Liver (tissue), 9 donors: ENCODE data around the gene IMPG1. TPM values are rescaled to one million over a fixed set of nuclear protein-coding genes. Genes with fewer than 3 reads are reported as not detected.

ENCODE experiments used
- DNase-seq: peaks from one replicate; pipeline ENCODE4 v3.0.0-alpha.2; 2017; ENCODE audit warnings: low spot score
- H3K27ac ChIP-seq, 2 donors: one replicate each; pipeline ENCODE4 v1.7.0; 2013; ENCODE audit warnings: inconsistent platforms in 2 of 2, low read length in 2 of 2, control low read depth in 1 of 2, low read depth in 1 of 2, mild to moderate bottlenecking in 1 of 2
- H3K27me3 ChIP-seq, 4 donors: one replicate each; pipeline versions ENCODE4 v1.6.1 to v1.7.0; 2013; ENCODE audit warnings: low read length in 3 of 4, inconsistent platforms in 1 of 4, mild to moderate bottlenecking in 1 of 4, moderate library complexity in 1 of 4; ENCODE audit not compliant: control insufficient read depth in 4 of 4, insufficient read depth in 4 of 4
- H3K36me3 ChIP-seq, 4 donors: one replicate each; pipeline versions ENCODE4 v1.6.1 to v1.7.0; 2013; ENCODE audit warnings: low read length in 3 of 4, mild to moderate bottlenecking in 3 of 4, low read depth in 1 of 4, moderate library complexity in 1 of 4; ENCODE audit not compliant: control insufficient read depth in 4 of 4, insufficient read depth in 3 of 4
- H3K4me1 ChIP-seq, 4 donors: one replicate each; pipeline versions ENCODE4 v1.6.1 to v1.7.0; 2013; ENCODE audit warnings: low read length in 3 of 4, mild to moderate bottlenecking in 3 of 4, moderate library complexity in 1 of 4; ENCODE audit not compliant: control insufficient read depth in 4 of 4, insufficient read depth in 4 of 4
- H3K4me3 ChIP-seq, 3 donors: one replicate each; pipeline versions ENCODE4 v1.6.1 to v1.7.0; 2013; ENCODE audit warnings: low read length in 3 of 3, control low read depth in 1 of 3, low read depth in 1 of 3, mild to moderate bottlenecking in 1 of 3
- H3K9ac ChIP-seq, 2 donors: one replicate each; pipeline ENCODE4 v1.7.0; 2013; ENCODE audit warnings: low read length in 2 of 2, mild to moderate bottlenecking in 2 of 2, moderate library complexity in 2 of 2, control low read depth in 1 of 2, low read depth in 1 of 2
- H3K9me3 ChIP-seq, 4 donors: one replicate each; pipeline versions ENCODE4 v1.6.1 to v1.7.0; 2013; ENCODE audit warnings: low read length in 3 of 4; ENCODE audit not compliant: control insufficient read depth in 4 of 4
- ATF3 ChIP-seq: IDR thresholded peaks from 2 replicates; pipeline ENCODE4 v1.6.1; 2016; ENCODE audit warnings: antibody characterized with exemption
- CTCF ChIP-seq: fragments of 150-350 bp; IDR thresholded peaks from 2 replicates; pipeline ENCODE4 v1.5.1; 2017; ENCODE audit warnings: improper control_type of control experiment, low read depth, low read length; ENCODE audit not compliant: missing input control
- EGR1 ChIP-seq, 2 donors: IDR thresholded peaks; 2 replicates each; pipeline ENCODE4 v1.6.1; 2016 to 2018; ENCODE audit warnings: antibody characterized with exemption in 2 of 2, low read depth in 2 of 2
- FOXA1 ChIP-seq: IDR thresholded peaks from 2 replicates; pipeline ENCODE4 v1.6.1; 2016; ENCODE audit warnings: antibody characterized with exemption
- FOXA2 ChIP-seq: IDR thresholded peaks from 2 replicates; pipeline ENCODE4 v1.6.1; 2016; ENCODE audit warnings: antibody characterized with exemption
- GABPA ChIP-seq, 2 donors: IDR thresholded peaks in 1 of 2; conservative IDR thresholded peaks in 1 of 2; 2 replicates each; pipeline ENCODE4 v1.6.1; 2016; ENCODE audit warnings: antibody characterized with exemption in 2 of 2, mild to moderate bottlenecking in 1 of 2, moderate library complexity in 1 of 2
- HNF4A ChIP-seq, 2 donors: conservative IDR thresholded peaks; 2 replicates each; pipeline ENCODE4 v1.6.1; 2016; ENCODE audit warnings: antibody characterized with exemption in 2 of 2, mild to moderate bottlenecking in 2 of 2
- HNF4G ChIP-seq: IDR thresholded peaks from 2 replicates; pipeline ENCODE4 v1.6.1; 2016; ENCODE audit warnings: antibody characterized with exemption
- JUND ChIP-seq, 2 donors: IDR thresholded peaks; 2 replicates each; pipeline ENCODE4 v1.6.1; 2016; ENCODE audit warnings: antibody characterized with exemption in 2 of 2
- MAX ChIP-seq: IDR thresholded peaks from 2 replicates; pipeline ENCODE4 v1.6.1; 2016; ENCODE audit warnings: antibody characterized with exemption
- NR2F2 ChIP-seq: IDR thresholded peaks from 2 replicates; pipeline ENCODE4 v1.6.1; 2016; ENCODE audit warnings: antibody characterized with exemption
- RAD21 ChIP-seq, 2 donors: IDR thresholded peaks; 2 replicates each; pipeline ENCODE4 v1.6.1; 2016; ENCODE audit warnings: antibody characterized with exemption in 2 of 2, mild to moderate bottlenecking in 2 of 2
- REST ChIP-seq: IDR thresholded peaks from 2 replicates; pipeline ENCODE4 v1.6.1; 2016; ENCODE audit warnings: antibody characterized with exemption, mild to moderate bottlenecking
- RXRA ChIP-seq, 2 donors: IDR thresholded peaks; 2 replicates each; pipeline ENCODE4 v1.6.1; 2017 to 2018; ENCODE audit warnings: antibody characterized with exemption in 2 of 2, mild to moderate bottlenecking in 1 of 2
- SP1 ChIP-seq: IDR thresholded peaks from 2 replicates; pipeline ENCODE4 v1.6.1; 2018; ENCODE audit warnings: antibody characterized with exemption, mild to moderate bottlenecking
- TAF1 ChIP-seq: conservative IDR thresholded peaks from 2 replicates; pipeline ENCODE4 v1.6.1; 2016; ENCODE audit warnings: antibody characterized with exemption, mild to moderate bottlenecking
- YY1 ChIP-seq: IDR thresholded peaks from 2 replicates; pipeline ENCODE4 v1.6.1; 2016; ENCODE audit warnings: antibody characterized with exemption, mild to moderate bottlenecking
- ZBTB33 ChIP-seq: IDR thresholded peaks from 2 replicates; pipeline ENCODE4 v1.6.1; 2016; ENCODE audit warnings: antibody characterized with exemption
- WGBS: extraction: QIAGEN DNeasy Blood & Tissue Kit; methylation state at CpG from one replicate; pipeline ENCODE4 v1.1.7; 2013; 5-methylcytosine and 5-hydroxymethylcytosine counted together
- polyA plus RNA-seq, 2 donors: library from polyadenylated mRNA; stranded (reverse) in 1 of 2; unstranded in 1 of 2; fragments of 200-250 nt in 1 of 2; fragments of >200 nt in 1 of 2; fragmentation: Nextera tagmentation in 1 of 2; extraction: Ambion mirVana in 1 of 2; gene quantifications; one replicate each; pipeline versions ENCODE4 v1.2.1 to v1.2.3, GENCODE V29; 2013 to 2015
- total RNA-seq, 2 donors: library from RNA; depleted of rRNA; stranded (reverse); fragments of >200 nt; gene quantifications; one replicate each; pipeline ENCODE4 v1.2.3, GENCODE V29; 2014
- donor health status: healthy.
- donor health status: healthy.
- donor health status: healthy.
- donor health status: healthy.
- donor health status: healthy.

The IMPG1 gene
- total and polyA plus RNA-seq, 4 donors = not detected

GRCh38 chr6:75963569-75963968 lies 108.9 kb downstream of the IMPG1 start:
- no peak overlapping the region for H3K27ac ChIP-seq
- no peaks in the 10 kb centered on the region for H3K9me3 ChIP-seq
- H3K4me1 ChIP-seq = no peaks in the 10 kb centered on the region
- WGBS = 73% methylated on average over 1 of the region's 1 CpG
- H3K36me3 ChIP-seq = no peaks in the 10 kb centered on the region
- H3K4me3 ChIP-seq = no peak overlapping the region
- DNase-seq = no peak
- no peaks in the 10 kb centered on the region for H3K27me3 ChIP-seq
- no peak overlapping the region for H3K9ac ChIP-seq
- TF ChIP-seq FOXA1 = no peak
- no peak for TF ChIP-seq ATF3
- TF ChIP-seq GABPA (IDR thresholded peaks at IDR 0.05 in 1 of 2, conservative IDR thresholded peaks at IDR 0.05 in 1 of 2) = no peak
- no peak for TF ChIP-seq NR2F2
- no peak for TF ChIP-seq TAF1
- TF ChIP-seq HNF4G = no peak
- no peak for TF ChIP-seq JUND (IDR thresholded peaks at IDR 0.05)
- no peak for TF ChIP-seq MAX
- no peak for TF ChIP-seq FOXA2
- no peak for TF ChIP-seq ZBTB33
- no peak for TF ChIP-seq HNF4A (conservative IDR thresholded peaks at IDR 0.05)
- no peak for TF ChIP-seq RAD21 (IDR thresholded peaks at IDR 0.05)
- TF ChIP-seq EGR1 (IDR thresholded peaks at IDR 0.05; ENCODE audit: low read depth in 2 of 2) = no peak
- TF ChIP-seq YY1 = no peak
- no peak for TF ChIP-seq REST
- TF ChIP-seq CTCF = no peak
- TF ChIP-seq RXRA (IDR thresholded peaks at IDR 0.05) = no peak
- no peak for TF ChIP-seq SP1
